Muscle layer of colon (tissue), 2 donors: ENCODE results near the gene FMNL2.

Experiments used
- H3K27ac ChIP-seq: one replicate; pipeline ENCODE4 v1.7.0; 2013; ENCODE audit warnings: low read depth, mild to moderate bottlenecking, low read length, moderate library complexity
- H3K27me3 ChIP-seq, 2 donors: one replicate each; pipeline ENCODE4 v1.7.0; 2013; ENCODE audit warnings: low read length in 2 of 2, mild to moderate bottlenecking in 2 of 2; ENCODE audit not compliant: insufficient read depth in 2 of 2, control insufficient read depth in 1 of 2
- H3K36me3 ChIP-seq: one replicate; pipeline ENCODE4 v1.7.0; 2013; ENCODE audit warnings: mild to moderate bottlenecking, low read length; ENCODE audit not compliant: insufficient read depth
- H3K4me1 ChIP-seq: one replicate; pipeline ENCODE4 v1.7.0; 2013; ENCODE audit warnings: mild to moderate bottlenecking, low read length; ENCODE audit not compliant: insufficient read depth
- H3K4me3 ChIP-seq, 2 donors: one replicate each; pipeline ENCODE4 v1.7.0; 2013; ENCODE audit warnings: low read length in 2 of 2, low read depth in 1 of 2, mild to moderate bottlenecking in 1 of 2, moderate library complexity in 1 of 2
- H3K9ac ChIP-seq: one replicate; pipeline ENCODE4 v1.7.0; 2013; ENCODE audit warnings: low read length
- H3K9me3 ChIP-seq: one replicate; pipeline ENCODE4 v1.7.0; 2013; ENCODE audit warnings: mild to moderate bottlenecking, low read length
- donor health status: abdominal sarcoma.
- donor health status: Adenocarcinoma of cecum.

The FMNL2 gene

GRCh38 chr2:152523091-152523490 is 188.1 kb downstream of the FMNL2 start:
- Histone ChIP-seq H3K9ac (no peak overlapping the region), H3K4me1 (peaks cover 7% of the 10 kb centered on the region), H3K27me3 (no peaks in the 10 kb centered on the region), H3K4me3 (no peak overlapping the region), H3K36me3 (no peaks in the 10 kb centered on the region), H3K9me3 (no peaks in the 10 kb centered on the region), H3K27ac (no peak overlapping the region)

GRCh38 chr2:152525277-152525838 is 190.4 kb downstream of the FMNL2 start:
- no peaks in the 10 kb centered on the region for H3K4me1 ChIP-seq
- no peaks in the 10 kb centered on the region for H3K27me3 ChIP-seq
- no peak overlapping the region for H3K27ac ChIP-seq
- H3K36me3 ChIP-seq, result no peaks in the 10 kb centered on the region
- H3K4me3 ChIP-seq, result no peak overlapping the region
- H3K9me3 ChIP-seq, result no peaks in the 10 kb centered on the region
- H3K9ac ChIP-seq, result no peak overlapping the region

- Histone ChIP-seq H3K4me3 (no peak overlapping the region), H3K4me1 (peaks cover 7% of the 10 kb centered on the region), H3K9me3 (no peaks in the 10 kb centered on the region), H3K27ac (no peak overlapping the region), H3K36me3 (no peaks in the 10 kb centered on the region), H3K27me3 (no peaks in the 10 kb centered on the region), H3K9ac (no peak overlapping the region)
Measured at GRCh38 chr2:152529420-152530115, 194.6 kb downstream of the FMNL2 start.

- no peak overlapping the region for H3K9ac ChIP-seq
- H3K36me3 ChIP-seq, result no peaks in the 10 kb centered on the region
- no peak overlapping the region for H3K27ac ChIP-seq
- H3K9me3 ChIP-seq, result no peaks in the 10 kb centered on the region
- no peak overlapping the region for H3K4me3 ChIP-seq
- peaks cover 20% of the 10 kb centered on the region for H3K4me1 ChIP-seq
- H3K27me3 ChIP-seq, result no peaks in the 10 kb centered on the region
Measured at GRCh38 chr2:152532241-152532640, 197.3 kb downstream of the FMNL2 start.

- no peaks in the 10 kb centered on the region for H3K27me3 ChIP-seq
- H3K9me3 ChIP-seq, result no peaks in the 10 kb centered on the region
- no peak overlapping the region for H3K27ac ChIP-seq
- peaks cover 20% of the 10 kb centered on the region for H3K4me1 ChIP-seq
- H3K36me3 ChIP-seq, result no peaks in the 10 kb centered on the region
- H3K9ac ChIP-seq, result peak overlapping the region; percentile 26
- H3K4me3 ChIP-seq, result peak overlapping the region in 1 of 2 donors; percentile 29
Measured at GRCh38 chr2:152534460-152535135, 199.6 kb downstream of the FMNL2 start.

- Histone ChIP-seq H3K27ac (no peak overlapping the region), H3K4me1 (peaks cover 20% of the 10 kb centered on the region), H3K9ac (no peak overlapping the region), H3K4me3 (no peak overlapping the region), H3K27me3 (no peaks in the 10 kb centered on the region), H3K9me3 (no peaks in the 10 kb centered on the region), H3K36me3 (no peaks in the 10 kb centered on the region)
Measured at GRCh38 chr2:152537081-152537651, 202.2 kb downstream of the FMNL2 start.

GRCh38 chr2:152539424-152539823 is 204.4 kb downstream of the FMNL2 start:
- Histone ChIP-seq H3K9ac (no peak overlapping the region), H3K36me3 (no peaks in the 10 kb centered on the region), H3K9me3 (no peaks in the 10 kb centered on the region), H3K4me3 (no peak overlapping the region), H3K27me3 (no peaks in the 10 kb centered on the region), H3K4me1 (peaks cover 31% of the 10 kb centered on the region), H3K27ac (no peak overlapping the region)

GRCh38 chr2:152541712-152542111 is 206.7 kb downstream of the FMNL2 start:
- H3K4me1 ChIP-seq, result peaks cover 16% of the 10 kb centered on the region
- H3K9ac ChIP-seq, result no peak overlapping the region
- H3K36me3 ChIP-seq, result no peaks in the 10 kb centered on the region
- no peak overlapping the region for H3K4me3 ChIP-seq
- H3K27me3 ChIP-seq, result no peaks in the 10 kb centered on the region
- H3K27ac ChIP-seq, result no peak overlapping the region
- H3K9me3 ChIP-seq, result no peaks in the 10 kb centered on the region

- no peak overlapping the region for H3K4me3 ChIP-seq
- no peaks in the 10 kb centered on the region for H3K9me3 ChIP-seq
- no peak overlapping the region for H3K27ac ChIP-seq
- H3K9ac ChIP-seq, result no peak overlapping the region
- H3K4me1 ChIP-seq, result peaks cover 16% of the 10 kb centered on the region
- H3K36me3 ChIP-seq, result no peaks in the 10 kb centered on the region
- H3K27me3 ChIP-seq, result no peaks in the 10 kb centered on the region
Measured at GRCh38 chr2:152542337-152542994, 207.5 kb downstream of the FMNL2 start.

- H3K36me3 ChIP-seq, result no peaks in the 10 kb centered on the region
- H3K9ac ChIP-seq, result no peak overlapping the region
- H3K27me3 ChIP-seq, result no peaks in the 10 kb centered on the region
- no peak overlapping the region for H3K27ac ChIP-seq
- H3K4me1 ChIP-seq, result peaks cover 16% of the 10 kb centered on the region
- H3K4me3 ChIP-seq, result no peak overlapping the region
- H3K9me3 ChIP-seq, result no peaks in the 10 kb centered on the region
Measured at GRCh38 chr2:152542995-152543481, 208.1 kb downstream of the FMNL2 start.

GRCh38 chr2:152543717-152544116 is 208.7 kb downstream of the FMNL2 start:
- peaks cover 16% of the 10 kb centered on the region for H3K4me1 ChIP-seq
- H3K27me3 ChIP-seq, result no peaks in the 10 kb centered on the region
- no peak overlapping the region for H3K27ac ChIP-seq
- no peak overlapping the region for H3K9ac ChIP-seq
- H3K4me3 ChIP-seq, result no peak overlapping the region
- H3K9me3 ChIP-seq, result no peaks in the 10 kb centered on the region
- no peaks in the 10 kb centered on the region for H3K36me3 ChIP-seq
